ENCODE data around the gene SORL1. TPM values are rescaled to one million over a fixed set of nuclear protein-coding genes. Genes with fewer than 3 reads are reported as not detected.

SORL1 gene
- total and polyA plus RNA-seq, 2 of the 8 experiments (the other 6 are each of a cell fraction or from before 2014, with no cell fraction given), result 38.1 to 65.5 TPM

- Histone ChIP-seq H3K23me2 (ENCODE audit: low read depth, low read length) (no peaks in the 10 kb centered on the region), H2AFZ (ENCODE audit: low read length) (no peak overlapping the region), H3K23ac (ENCODE audit: insufficient read length) (no peak overlapping the region), H3K79me1 (ENCODE audit: low read depth, low read length) (no peaks in the 10 kb centered on the region), H3K79me2 (ENCODE audit: control insufficient read depth in 1 of 2, insufficient read depth in 2 of 2, low read length in 2 of 2) (no peaks in the 10 kb centered on the region), H2BK120ac (replicated peaks; ENCODE audit: low read depth, low read length) (no peak overlapping the region), H3K27ac (ENCODE audit: low read depth, low read length) (no peak overlapping the region), H4K20me1 (replicated peaks in 1 of 2; ENCODE audit: control insufficient read depth in 1 of 2, insufficient read depth in 2 of 2, low read length in 2 of 2) (no peaks in the 10 kb centered on the region), H3K56ac (replicated peaks; ENCODE audit: insufficient read length, low read depth, low read length) (no peak overlapping the region), H4K8ac (ENCODE audit: extremely low read depth, insufficient read depth, low read length) (no peak overlapping the region), H3K9me3 (ENCODE audit: insufficient read depth in 2 of 2, low read depth in 1 of 2, low read length in 1 of 2) (peaks cover 3 to 5% of the 10 kb centered on the region in 2 experiments; a peak in 1 of 4 replicates), H3K18ac (ENCODE audit: extremely low read depth, low read length) (no peak overlapping the region), H4K91ac (replicated peaks; ENCODE audit: insufficient read length, low read length) (no peak overlapping the region), H2BK20ac (ENCODE audit: low read length) (no peak overlapping the region), H3K4me1 (replicated peaks in 1 of 4; ENCODE audit: control insufficient read depth in 3 of 4, insufficient read depth in 4 of 4, low read length in 3 of 4) (no peaks in the 10 kb centered on the region), H3K14ac (ENCODE audit: insufficient read length) (no peak overlapping the region), H4K5ac (ENCODE audit: insufficient read length, low read depth, low read length) (no peak overlapping the region), H2BK12ac (ENCODE audit: low read depth, low read length) (no peak overlapping the region), H3K4me3 (ENCODE audit: extremely low read depth in 1 of 4, insufficient read depth in 2 of 4, low read depth in 3 of 4, low read length in 4 of 4) (no peak overlapping the region), H2BK15ac (ENCODE audit: low read length) (no peak overlapping the region), H3K27me3 (replicated peaks in 1 of 4; ENCODE audit: control insufficient read depth in 3 of 4, extremely low read depth in 1 of 4, insufficient read depth in 3 of 4, low read length in 3 of 4) (no peaks in the 10 kb centered on the region), H3K36me3 (ENCODE audit: control insufficient read depth in 2 of 4, insufficient read depth in 4 of 4, low read length in 3 of 4) (peaks cover 20 to 57% (median 44%) of the 10 kb centered on the region in 4 experiments), H2AK5ac (ENCODE audit: low read depth, low read length) (no peak overlapping the region), H3K9ac (replicated peaks in 1 of 4; ENCODE audit: extremely low read depth in 1 of 4, low read depth in 3 of 4, low read length in 3 of 4) (no peak overlapping the region), H2BK5ac (ENCODE audit: low read depth, low read length) (no peak overlapping the region), H3K4me2 (ENCODE audit: insufficient read depth in 1 of 2, low read depth in 2 of 2, low read length in 2 of 2) (no peak overlapping the region), H3K4ac (replicated peaks; ENCODE audit: insufficient read length, low read depth, low read length) (no peak overlapping the region)
- FAIRE-seq (no peak), DNase-seq (ENCODE audit: low read depth in 1 of 2, low spot score in 2 of 2) (no peak)
- ChIA-PET CTCF (ENCODE audit: partially characterized antibody) (interaction anchor here (0.7 to 1.2 kb wide), 4 partner anchors 9 to 429 kb away, joined by 3 to 8 read pairs (median 4); no protein-coding TSS in a partner anchor), POLR2A (ENCODE audit: partially characterized antibody) (interaction anchor here (0.7 kb wide), 1 partner anchor 271 kb away, joined by 3 read pairs; no protein-coding TSS in a partner anchor)
- 88% methylated on average over 4 of the region's 4 CpGs; no CpG with 5 or more reads in 1 of the 2 experiments for WGBS, 2 experiments (ENCODE audit: extremely low coverage in 1 of 2, insufficient coverage in 1 of 2, insufficient read length in 1 of 2, insufficient replicate concordance in 2 of 2, low coverage in 1 of 2, low lambda C conversion rate in 2 of 2, missing lambda C conversion rate in 1 of 2)
Measured at GRCh38 chr11:121582296-121582695, 130.2 kb downstream of the SORL1 start.

Measured in H1 (cell line).